ENCODE data around the gene SLC8A2.

DNA sequence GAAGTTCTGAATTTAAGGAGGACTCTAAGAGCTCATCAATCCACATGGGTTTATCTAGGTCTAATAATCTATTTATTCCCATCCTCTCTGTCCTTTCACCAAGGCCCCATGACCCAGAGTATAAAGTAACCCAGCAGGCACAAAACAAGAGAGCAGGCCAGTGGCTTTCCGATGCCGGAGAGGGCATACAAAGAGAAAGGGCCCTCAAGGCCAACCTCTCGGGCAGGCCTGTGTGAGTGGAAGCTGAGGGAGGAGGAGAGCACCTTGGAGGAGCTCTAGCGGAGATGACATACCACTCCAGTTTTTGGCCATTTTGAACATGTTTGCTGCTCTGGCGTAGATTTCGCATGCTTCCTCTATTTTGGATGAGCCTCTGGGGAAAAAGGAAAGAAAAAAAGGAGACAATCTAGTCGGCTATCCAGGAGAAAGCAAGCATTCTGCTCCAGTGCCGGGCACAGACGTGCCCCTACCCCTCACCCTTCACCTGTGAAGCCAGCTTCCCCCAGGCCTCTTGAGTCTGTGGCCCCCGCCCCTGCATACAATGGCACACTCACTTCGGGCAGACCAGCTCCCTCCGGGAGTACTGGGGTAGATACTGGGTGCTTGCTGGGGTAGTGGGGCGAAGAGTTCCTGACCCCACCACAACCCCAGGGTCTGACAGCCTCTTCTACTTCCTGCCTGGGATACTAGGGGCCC is 31.6 kb upstream of the SLC8A2 start:
- TF ChIP-seq, protein P1, sequence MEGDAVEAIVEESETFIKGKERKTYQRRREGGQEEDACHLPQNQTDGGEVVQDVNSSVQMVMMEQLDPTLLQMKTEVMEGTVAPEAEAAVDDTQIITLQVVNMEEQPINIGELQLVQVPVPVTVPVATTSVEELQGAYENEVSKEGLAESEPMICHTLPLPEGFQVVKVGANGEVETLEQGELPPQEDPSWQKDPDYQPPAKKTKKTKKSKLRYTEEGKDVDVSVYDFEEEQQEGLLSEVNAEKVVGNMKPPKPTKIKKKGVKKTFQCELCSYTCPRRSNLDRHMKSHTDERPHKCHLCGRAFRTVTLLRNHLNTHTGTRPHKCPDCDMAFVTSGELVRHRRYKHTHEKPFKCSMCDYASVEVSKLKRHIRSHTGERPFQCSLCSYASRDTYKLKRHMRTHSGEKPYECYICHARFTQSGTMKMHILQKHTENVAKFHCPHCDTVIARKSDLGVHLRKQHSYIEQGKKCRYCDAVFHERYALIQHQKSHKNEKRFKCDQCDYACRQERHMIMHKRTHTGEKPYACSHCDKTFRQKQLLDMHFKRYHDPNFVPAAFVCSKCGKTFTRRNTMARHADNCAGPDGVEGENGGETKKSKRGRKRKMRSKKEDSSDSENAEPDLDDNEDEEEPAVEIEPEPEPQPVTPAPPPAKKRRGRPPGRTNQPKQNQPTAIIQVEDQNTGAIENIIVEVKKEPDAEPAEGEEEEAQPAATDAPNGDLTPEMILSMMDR (conservative IDR thresholded peaks at IDR 0.05; ENCODE audit: low read depth in 2 of 2), result no peak
- TF ChIP-seq JUNB (IDR thresholded peaks at IDR 0.05; ENCODE audit: unreplicated experiment) (no peak), CREB1 (CRISPR knock-in tag; IDR thresholded peaks at IDR 0.05; ENCODE audit: low read depth) (no peak), EZH2 (IDR thresholded peaks at IDR 0.05; ENCODE audit: low read depth, unreplicated experiment) (no peak), EZH2phosphoT487 (IDR thresholded peaks at IDR 0.05; ENCODE audit: unreplicated experiment) (no peak), POLR2AphosphoS5 (IDR thresholded peaks at IDR 0.05; ENCODE audit: low read depth) (no peak)
- TF ChIP-seq, protein P2, sequence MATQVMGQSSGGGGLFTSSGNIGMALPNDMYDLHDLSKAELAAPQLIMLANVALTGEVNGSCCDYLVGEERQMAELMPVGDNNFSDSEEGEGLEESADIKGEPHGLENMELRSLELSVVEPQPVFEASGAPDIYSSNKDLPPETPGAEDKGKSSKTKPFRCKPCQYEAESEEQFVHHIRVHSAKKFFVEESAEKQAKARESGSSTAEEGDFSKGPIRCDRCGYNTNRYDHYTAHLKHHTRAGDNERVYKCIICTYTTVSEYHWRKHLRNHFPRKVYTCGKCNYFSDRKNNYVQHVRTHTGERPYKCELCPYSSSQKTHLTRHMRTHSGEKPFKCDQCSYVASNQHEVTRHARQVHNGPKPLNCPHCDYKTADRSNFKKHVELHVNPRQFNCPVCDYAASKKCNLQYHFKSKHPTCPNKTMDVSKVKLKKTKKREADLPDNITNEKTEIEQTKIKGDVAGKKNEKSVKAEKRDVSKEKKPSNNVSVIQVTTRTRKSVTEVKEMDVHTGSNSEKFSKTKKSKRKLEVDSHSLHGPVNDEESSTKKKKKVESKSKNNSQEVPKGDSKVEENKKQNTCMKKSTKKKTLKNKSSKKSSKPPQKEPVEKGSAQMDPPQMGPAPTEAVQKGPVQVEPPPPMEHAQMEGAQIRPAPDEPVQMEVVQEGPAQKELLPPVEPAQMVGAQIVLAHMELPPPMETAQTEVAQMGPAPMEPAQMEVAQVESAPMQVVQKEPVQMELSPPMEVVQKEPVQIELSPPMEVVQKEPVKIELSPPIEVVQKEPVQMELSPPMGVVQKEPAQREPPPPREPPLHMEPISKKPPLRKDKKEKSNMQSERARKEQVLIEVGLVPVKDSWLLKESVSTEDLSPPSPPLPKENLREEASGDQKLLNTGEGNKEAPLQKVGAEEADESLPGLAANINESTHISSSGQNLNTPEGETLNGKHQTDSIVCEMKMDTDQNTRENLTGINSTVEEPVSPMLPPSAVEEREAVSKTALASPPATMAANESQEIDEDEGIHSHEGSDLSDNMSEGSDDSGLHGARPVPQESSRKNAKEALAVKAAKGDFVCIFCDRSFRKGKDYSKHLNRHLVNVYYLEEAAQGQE (IDR thresholded peaks at IDR 0.05; ENCODE audit: unreplicated experiment), result no peak
